Measurements from ENCODE around the gene ACBD6. TPM values are rescaled to one million over a fixed set of nuclear protein-coding genes. Genes with fewer than 3 reads are reported as not detected.

ACBD6 gene
- total and polyA plus RNA-seq, 2 of the 4 experiments (the other 2 are of a cell fraction), result 52.5 to 59.1 TPM

- CTCF ChIA-PET, result interaction anchor here (0.6 kb wide), 1 partner anchor 17 kb away, joined by 3 read pairs; no protein-coding TSS in a partner anchor
- no peak for ATAC-seq (ENCODE audit: low read depth)
- no peaks in the 10 kb centered on the region for H3K79me1 ChIP-seq (ENCODE audit: low read depth in 1 of 2, low read length in 2 of 2)
- POLR2A ChIA-PET (ENCODE audit: unreplicated experiment), result no interaction called here
- no peak overlapping the region for H4K5ac ChIP-seq (ENCODE audit: low read depth, low read length)
- peaks cover 3% of the 10 kb centered on the region; the same call in 1 of the 2 replicates for H4K20me1 ChIP-seq (ENCODE audit: insufficient read depth, low read length)
- no peaks in the 10 kb centered on the region for H3K27me3 ChIP-seq (ENCODE audit: control insufficient read depth, insufficient read depth, low read length)
- dilution Hi-C loops (cut with HindIII; ENCODE audit: low sequenced_read_pairs, unreplicated experiment) (no loop called here), in situ Hi-C loops (cut with MboI; ENCODE audit: low sequenced_read_pairs) (no loop called here), intact Hi-C loops (cut with micrococcal nuclease) (loop anchor here (5.0 kb wide), 1 partner anchor 60 kb away; no protein-coding TSS in a partner anchor)
- peaks cover 16% of the 10 kb centered on the region for H3K36me3 ChIP-seq (ENCODE audit: control insufficient read depth, insufficient read depth, low read length)
- peaks cover 10% of the 10 kb centered on the region for H3K9me1 ChIP-seq (ENCODE audit: insufficient read depth, low read length)
- no peak overlapping the region for H2BK20ac ChIP-seq (ENCODE audit: low read depth, low read length)
- no peak overlapping the region for H3K4me3 ChIP-seq (ENCODE audit: insufficient read depth, low read depth, low read length)
- DNase-seq, result no peak
- no peak overlapping the region for H3K27ac ChIP-seq (ENCODE audit: insufficient read depth, low read length)
- peaks cover 2% of the 10 kb centered on the region; the same call in 1 of the 2 replicates for H3K4me1 ChIP-seq (ENCODE audit: control insufficient read depth, insufficient read depth, low read length)
- no peak overlapping the region for H4K8ac ChIP-seq (ENCODE audit: low read depth in 2 of 2, low read length in 2 of 2)
- no peak overlapping the region for H3K14ac ChIP-seq (replicated peaks; ENCODE audit: low read depth, low read length)
- H4K91ac ChIP-seq (ENCODE audit: insufficient read depth, low read depth, low read length), result no peak overlapping the region
- H3K4me2 ChIP-seq (ENCODE audit: low read depth, low read length), result no peak overlapping the region
- H3K9me3 ChIP-seq (ENCODE audit: control insufficient read depth, insufficient read depth, low read length), result no peaks in the 10 kb centered on the region
- BruUV-seq (replicated peaks), result no TSS peak
- no peak overlapping the region for H3K9ac ChIP-seq (ENCODE audit: low read depth, low read length)
- H3K18ac ChIP-seq (ENCODE audit: low read depth, low read length), result no peak overlapping the region
- no CpG with 5 or more reads among the region's 5 CpGs for WGBS, 2 experiments (ENCODE audit: extremely low coverage in 2 of 2, insufficient read length in 1 of 2)
- no peak for TF ChIP-seq CTCF (conservative IDR thresholded peaks at IDR 0.05; ENCODE audit: low read depth, low read length)
- no peak for TF ChIP-seq POLR2A (IDR thresholded peaks at IDR 0.05; ENCODE audit: low read depth, low read length)
- no peak for TF ChIP-seq ELK1 (IDR thresholded peaks at IDR 0.05; ENCODE audit: borderline replicate concordance, low read depth, low read length)
- TF ChIP-seq FOS (IDR thresholded peaks at IDR 0.05; ENCODE audit: low read depth, low read length), result no peak
- no peak for TF ChIP-seq RFX5 (IDR thresholded peaks at IDR 0.05; ENCODE audit: low read depth, low read length)
- TF ChIP-seq MAFK (IDR thresholded peaks at IDR 0.05; ENCODE audit: low read depth, low read length), result no peak
- no peak for TF ChIP-seq RCOR1 (IDR thresholded peaks at IDR 0.05; ENCODE audit: insufficient replicate concordance, low read length)
- no peak for TF ChIP-seq MXI1 (IDR thresholded peaks at IDR 0.05; ENCODE audit: borderline replicate concordance, low read depth, low read length)
- no peak for TF ChIP-seq SMC3 (IDR thresholded peaks at IDR 0.05; ENCODE audit: low read depth, low read length)
- no peak for TF ChIP-seq RAD21 (IDR thresholded peaks at IDR 0.05; ENCODE audit: low read length)
- no peak for TF ChIP-seq USF2 (IDR thresholded peaks at IDR 0.05; ENCODE audit: low read depth, low read length)
- no peak for TF ChIP-seq MAZ (IDR thresholded peaks at IDR 0.05; ENCODE audit: borderline replicate concordance, low read depth, low read length)
- TF ChIP-seq BHLHE40 (IDR thresholded peaks at IDR 0.05; ENCODE audit: low read depth, low read length), result no peak
- TF ChIP-seq CHD1 (IDR thresholded peaks at IDR 0.05; ENCODE audit: low read depth, low read length), result no peak
- no peak for TF ChIP-seq NFE2L2 (IDR thresholded peaks at IDR 0.05; ENCODE audit: low read depth, low read length)
- TF ChIP-seq CEBPB (IDR thresholded peaks at IDR 0.05; ENCODE audit: low read depth, low read length), result no peak
- H2BK15ac ChIP-seq (ENCODE audit: low read depth, low read length), result no peak overlapping the region
- no peak overlapping the region for H2BK120ac ChIP-seq (ENCODE audit: low read depth, low read length)
- H2AK5ac ChIP-seq (ENCODE audit: low read depth, low read length), result no peak overlapping the region
- no peak overlapping the region for H2BK5ac ChIP-seq (ENCODE audit: low read depth, low read length, poor library complexity, severe bottlenecking)
- no peak overlapping the region for H3K23ac ChIP-seq (ENCODE audit: low read depth, low read length)
- H3K56ac ChIP-seq (ENCODE audit: extremely low read depth, insufficient read depth, low read length), result no peak overlapping the region
- no peak overlapping the region for H2AFZ ChIP-seq (replicated peaks; ENCODE audit: low read length, poor library complexity)
- H2AK9ac ChIP-seq (replicated peaks; ENCODE audit: low read depth, low read length, poor library complexity), result no peak overlapping the region
- H3K4ac ChIP-seq (ENCODE audit: low read depth, low read length), result no peak overlapping the region
Observed at GRCh38 chr1:180282401-180283044, 219.9 kb downstream of the ACBD6 start.
